ENCODE results near the gene DDX28. TPM values are rescaled to one million over a fixed set of nuclear protein-coding genes. Genes with fewer than 3 reads are reported as not detected.

The DDX28 gene
- total RNA-seq = 5.1 TPM

DNA sequence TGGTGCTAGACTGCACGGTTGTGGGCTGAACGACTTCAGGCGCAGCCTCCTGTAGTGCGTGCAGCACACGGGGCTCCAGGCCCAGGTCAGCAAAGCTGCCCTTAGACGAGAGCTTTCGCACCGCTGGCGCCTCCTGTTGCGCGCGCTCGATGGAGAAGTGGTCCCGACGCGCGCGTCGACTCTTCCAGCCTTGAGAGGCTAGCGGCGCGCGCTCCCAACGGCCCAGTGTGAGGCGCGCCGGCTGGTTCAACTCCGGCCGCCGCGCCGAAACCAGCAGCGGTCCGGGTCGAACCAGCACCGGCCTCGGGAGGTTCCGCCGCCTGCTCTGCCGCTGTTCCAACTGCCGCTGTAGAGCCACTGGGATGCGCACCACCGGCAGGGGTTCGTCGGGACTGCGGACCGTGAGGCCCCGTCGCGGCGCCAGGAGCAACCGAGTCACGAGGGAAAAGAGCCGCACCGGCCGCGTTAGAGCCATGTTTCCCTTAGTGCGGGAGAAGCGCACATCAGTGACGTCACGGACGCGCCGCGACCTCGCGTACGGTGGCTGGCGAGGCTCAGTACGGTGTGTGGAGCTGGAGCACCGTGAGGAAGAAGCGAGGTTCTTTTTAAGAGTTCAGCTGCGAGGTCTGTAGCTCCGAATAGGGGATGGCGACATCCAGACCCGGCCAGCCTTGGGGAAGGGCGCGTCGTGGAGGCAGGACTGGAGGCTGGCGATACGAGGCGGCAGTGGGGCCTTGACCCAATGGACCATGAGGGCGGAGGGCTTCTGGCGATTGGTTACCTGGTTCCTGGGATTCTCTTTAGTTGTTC lies at the start of gene DDX28, which contains the start of gene DUS2:
DDX28 (minus strand) TSS at position 505 of the 810 bp plus-strand sequence; CDS start at position 475, 30 bp downstream.
DUS2 (plus strand) TSS at position 557 of the 810 bp plus-strand sequence. CDS start 14,740 bp downstream, outside the sequence.
- ATAC-seq = peak; percentile 97
- DNase-seq (ENCODE audit: low spot score) = peak; percentile 97

GRCh38 chr16:68072038-68072695 lies 49.1 kb upstream of the DDX28 start:
- ATAC-seq (peak; percentile 73), DNase-seq (ENCODE audit: low spot score) (peak; percentile 84)

- ATAC-seq (no peak), DNase-seq (ENCODE audit: low spot score) (no peak)
Observed at GRCh38 chr16:68071518-68071901, 48.5 kb upstream of the DDX28 start.

- ATAC-seq = no peak
- no peak for DNase-seq (ENCODE audit: low spot score)
Observed at GRCh38 chr16:68070806-68071517, 47.9 kb upstream of the DDX28 start.

- ATAC-seq (no peak), DNase-seq (ENCODE audit: low spot score) (peak; percentile 22)
Observed at GRCh38 chr16:68070249-68070730, 47.3 kb upstream of the DDX28 start.

DNA sequence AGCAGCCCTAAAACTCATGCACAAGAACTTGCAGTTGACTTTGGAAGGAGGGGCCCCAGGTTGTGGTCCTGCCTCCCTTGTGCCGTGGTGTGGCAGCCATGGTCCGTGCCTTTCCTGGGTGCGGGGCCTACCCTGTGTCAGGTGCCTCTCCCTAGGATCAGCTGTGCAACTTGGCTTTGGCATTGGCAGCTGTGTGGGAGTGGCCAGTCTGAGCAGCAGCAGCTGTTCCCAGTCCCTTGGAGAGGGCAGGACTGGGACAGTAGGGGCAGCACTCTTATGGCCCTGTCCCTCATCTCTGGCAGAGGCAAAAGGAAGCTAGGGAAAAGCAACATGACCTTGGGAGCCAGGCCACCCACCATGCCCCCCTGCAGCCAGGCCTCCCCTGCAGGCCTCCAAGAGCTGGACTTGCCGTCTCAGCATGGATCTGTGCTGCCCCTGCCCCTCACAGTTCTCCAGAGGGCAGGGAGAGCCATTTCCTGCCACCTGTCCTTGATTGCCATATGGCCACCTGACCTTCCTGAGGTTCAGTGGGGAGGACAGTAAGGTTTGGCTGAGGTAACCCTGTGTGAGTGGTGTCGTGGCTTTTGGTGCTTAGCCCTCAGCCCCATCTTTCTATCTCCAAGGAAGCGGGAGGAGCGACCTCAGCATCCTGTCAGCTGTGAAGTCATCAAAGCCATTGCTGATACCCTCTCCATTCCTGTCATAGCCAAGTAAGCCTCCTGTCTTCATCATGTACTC lies 46.6 kb upstream of the DDX28 start:
- ATAC-seq (peak; percentile 73), DNase-seq (ENCODE audit: low spot score) (peak; percentile 68)

DNA sequence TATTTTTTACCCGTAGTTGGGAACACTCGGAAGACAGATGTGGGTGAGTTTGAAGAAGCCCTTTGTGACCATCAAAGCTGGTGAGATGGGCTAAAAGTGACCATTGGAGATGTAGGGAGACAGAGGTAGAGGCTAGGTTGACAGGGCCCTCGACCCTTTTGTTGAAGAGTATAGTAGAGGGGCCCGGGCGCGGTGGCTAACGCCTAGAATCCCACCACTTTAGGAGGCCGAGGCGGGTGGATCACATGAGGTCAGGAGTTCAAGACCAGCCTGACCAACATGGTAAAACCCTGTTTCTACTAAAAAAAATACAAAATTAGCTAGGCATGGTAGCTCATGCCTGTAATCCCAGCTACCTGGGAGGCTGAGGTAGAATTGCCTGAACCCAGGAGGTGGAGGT lies 45.9 kb upstream of the DDX28 start:
- no peak for ATAC-seq
- DNase-seq (ENCODE audit: low spot score) = peak; percentile 16

DNA sequence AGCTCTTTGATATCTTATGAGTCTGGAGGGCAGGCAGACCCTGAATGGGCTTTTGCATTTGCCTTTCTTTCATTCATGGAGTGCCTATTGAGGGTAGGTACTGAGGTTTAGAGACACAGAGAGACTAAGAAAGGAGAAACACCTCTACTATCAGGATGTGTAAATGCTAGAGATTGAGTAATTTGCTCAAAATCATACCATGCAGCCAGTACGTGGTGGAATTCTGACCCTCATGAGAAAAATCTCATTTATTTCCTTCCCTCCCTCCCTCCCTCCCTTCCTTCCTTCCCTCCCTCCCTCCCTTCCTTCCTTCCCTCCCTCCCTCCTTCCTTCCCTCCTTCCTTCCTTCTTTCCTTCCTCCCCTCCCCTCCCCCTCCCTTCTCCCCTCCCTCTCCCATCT lies 43.7 kb upstream of the DDX28 start:
- ATAC-seq (no peak), DNase-seq (ENCODE audit: low spot score) (peak; percentile 0)

DNA sequence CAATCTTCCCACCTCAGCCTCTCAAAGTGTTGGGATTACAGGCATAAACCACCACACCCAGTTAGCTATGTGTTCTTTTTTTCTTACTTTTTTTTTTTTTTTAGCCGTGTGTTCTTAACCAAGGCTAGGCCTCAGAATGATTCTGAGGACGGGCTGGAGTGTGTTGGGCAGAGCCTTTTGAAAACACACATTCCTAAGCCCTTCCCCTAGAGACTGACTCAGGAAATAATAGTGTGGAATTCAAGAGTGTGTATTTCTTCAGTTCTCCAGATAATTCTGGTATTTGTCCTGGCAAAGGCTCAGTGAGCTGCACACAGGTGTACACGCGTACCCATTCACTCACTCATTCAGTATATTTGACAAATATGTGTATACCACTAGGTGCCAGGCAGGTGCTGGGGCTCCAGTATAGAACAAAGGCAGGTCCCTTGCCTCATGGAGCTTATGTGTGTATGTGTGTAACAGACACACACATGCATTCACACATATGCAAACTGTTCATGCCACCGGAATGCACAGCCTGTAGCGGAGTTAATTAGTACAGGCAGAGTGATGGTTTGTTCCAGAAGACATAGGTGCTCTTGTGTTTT lies 42.8 kb upstream of the DDX28 start:
- no peak for ATAC-seq

DNA sequence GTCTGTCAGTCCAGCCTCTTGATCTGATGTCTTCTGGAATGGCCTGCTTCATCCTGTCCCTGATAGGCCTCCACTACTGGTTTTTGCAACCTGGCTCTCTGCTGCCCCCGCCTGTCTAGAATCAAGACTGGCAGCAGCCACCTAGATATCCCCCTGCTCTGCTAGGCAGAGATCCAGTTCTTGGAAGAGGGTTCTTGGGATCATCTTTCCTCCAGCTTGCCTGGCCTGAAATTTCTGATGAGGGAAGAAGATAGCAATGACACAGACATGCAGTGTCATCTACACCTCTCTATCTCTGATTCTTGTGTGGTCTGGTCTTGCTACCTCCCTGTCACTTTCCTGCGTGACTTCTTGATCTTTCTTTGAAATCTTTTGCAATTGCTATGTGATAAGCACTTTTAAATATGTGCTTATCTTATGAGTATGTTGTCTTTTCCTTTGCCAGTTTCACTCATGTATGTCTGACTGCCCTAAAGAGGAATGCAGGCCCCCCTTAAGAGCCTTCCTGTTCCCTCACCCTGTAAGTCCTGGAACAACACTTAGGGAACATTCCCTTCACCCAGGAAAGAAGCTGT lies 41.8 kb upstream of the DDX28 start:
- ATAC-seq = peak; percentile 86
- DNase-seq (ENCODE audit: low spot score) = peak; percentile 74

More for the DNA sequence above, 42.8 kb upstream of the DDX28 start:
- DNase-seq (ENCODE audit: low spot score) = peak; percentile 38

DNA sequence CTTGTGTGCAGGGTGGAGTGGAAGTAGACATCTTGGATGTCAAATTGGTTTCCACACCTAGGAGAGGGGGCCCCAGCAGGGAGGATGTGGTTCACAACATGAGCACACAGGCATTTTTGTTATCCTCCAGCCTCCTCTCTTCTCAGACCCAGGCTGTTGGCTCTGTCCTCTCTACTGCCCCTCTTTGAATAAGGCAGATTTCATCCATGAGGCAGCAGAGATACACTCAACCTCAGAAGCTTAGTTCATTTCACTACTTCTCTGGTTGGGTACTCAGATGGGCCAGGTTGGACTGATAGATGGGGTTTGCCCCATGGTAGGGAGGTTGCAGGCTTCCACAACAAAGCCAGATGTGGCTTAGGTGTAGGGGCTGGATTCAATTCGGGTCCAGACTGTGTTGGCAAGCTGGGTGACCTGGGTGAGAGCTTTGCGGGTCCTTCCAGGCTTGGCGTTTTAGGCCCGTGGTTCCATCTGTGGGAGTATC lies 39.9 kb upstream of the DDX28 start:
- no peak for ATAC-seq

GRCh38 chr16:68061396-68061795 lies 38.4 kb upstream of the DDX28 start:
- no peak for DNase-seq (ENCODE audit: low spot score)
- ATAC-seq = no peak

More for the DNA sequence above, 39.9 kb upstream of the DDX28 start:
- no peak for DNase-seq (ENCODE audit: low spot score)

DNA sequence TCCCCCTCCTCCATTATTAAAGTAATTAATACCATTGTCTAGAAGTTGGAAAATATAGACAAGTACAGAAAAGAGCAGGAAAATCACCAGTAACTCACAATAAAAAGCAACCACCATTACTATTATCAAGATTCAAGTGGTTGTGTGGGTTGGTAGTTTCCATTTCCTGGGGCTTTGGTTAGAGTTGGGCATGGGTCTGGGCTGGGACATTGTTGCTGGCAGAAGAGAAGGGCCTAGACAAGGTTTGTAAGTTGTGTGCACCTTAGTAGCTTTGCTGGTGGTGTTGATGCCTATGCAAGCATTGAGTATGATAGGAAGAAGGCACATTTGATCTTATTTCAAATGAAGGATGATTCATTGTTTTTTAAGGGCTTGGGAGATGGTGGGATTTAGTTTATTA lies 36.8 kb upstream of the DDX28 start:
- DNase-seq (ENCODE audit: low spot score) (no peak), ATAC-seq (no peak)

DNA sequence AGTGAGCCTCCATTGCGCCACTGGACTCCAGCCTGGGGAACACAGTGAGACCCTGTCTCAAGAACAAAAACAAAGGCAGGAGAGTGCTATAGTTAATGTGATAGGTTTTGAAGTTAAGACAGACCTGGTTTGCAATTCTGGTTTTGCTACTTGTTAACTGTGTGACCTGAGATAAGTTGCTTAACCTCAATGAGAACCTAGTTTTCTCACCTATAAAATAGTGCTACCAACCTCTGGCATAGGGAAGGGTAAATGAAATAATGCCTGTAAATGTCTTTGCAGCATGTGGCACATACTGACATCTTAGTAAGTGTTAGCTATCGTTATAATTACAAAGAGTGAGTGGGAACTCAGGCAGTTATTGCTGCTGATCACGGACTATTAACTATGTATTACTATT lies 32.4 kb upstream of the DDX28 start:
- ATAC-seq (no peak), DNase-seq (ENCODE audit: low spot score) (no peak)

- no peak for ATAC-seq
- DNase-seq (ENCODE audit: low spot score) = no peak
Observed at GRCh38 chr16:68049449-68049848, 26.4 kb upstream of the DDX28 start.

- no peak for ATAC-seq
- DNase-seq (ENCODE audit: low spot score) = no peak
Observed at GRCh38 chr16:68047987-68048386, 25.0 kb upstream of the DDX28 start.

GRCh38 chr16:68046106-68046505 lies 23.1 kb upstream of the DDX28 start:
- DNase-seq (ENCODE audit: low spot score) (no peak), ATAC-seq (no peak)

- ATAC-seq (no peak), DNase-seq (ENCODE audit: low spot score) (no peak)
Observed at GRCh38 chr16:68041783-68042182, 18.8 kb upstream of the DDX28 start.

GRCh38 chr16:68040506-68041288 lies 17.7 kb upstream of the DDX28 start:
- peak; percentile 100 for ATAC-seq
- DNase-seq (ENCODE audit: low spot score) = peak; percentile 87

Data from left lobe of liver (tissue), 2 donors.